HepG2 (cell line): ENCODE results near the gene S100A8. TPM values are rescaled to one million over a fixed set of nuclear protein-coding genes. Genes with fewer than 3 reads are reported as not detected.
A peak's percentile ranks its signal among the peaks of the same experiment; 100 is the strongest.

Experiments used
- ARID2 ChIP-seq: sonication (generic); formaldehyde crosslinking; IDR thresholded peaks from 2 replicates; pipeline ENCODE4 v1.8.1; 2022; ENCODE audit warnings: mild to moderate bottlenecking, missing genetic modification reagents, borderline replicate concordance
- BCL6 ChIP-seq: IDR thresholded peaks from 2 replicates; pipeline ENCODE4 v1.6.1; 2016; ENCODE audit warnings: missing genetic modification reagents, missing compliant biosample characterization
- HDAC1 ChIP-seq: sonication (generic); formaldehyde crosslinking; IDR thresholded peaks from 2 replicates; pipeline ENCODE4 v1.5.1; 2020; ENCODE audit warnings: mild to moderate bottlenecking, missing genetic modification reagents
- NCOA5 ChIP-seq: sonication (generic); formaldehyde crosslinking; IDR thresholded peaks from 2 replicates; pipeline ENCODE4 v1.4.0; 2020; ENCODE audit warnings: missing genetic modification reagents
- REL ChIP-seq: sonication (generic); formaldehyde crosslinking; conservative IDR thresholded peaks from 2 replicates; pipeline ENCODE4 v1.8.0; 2022; ENCODE audit warnings: mild to moderate bottlenecking, missing genetic modification reagents, moderate library complexity
- YY1 ChIP-seq: IDR thresholded peaks from 2 replicates; pipeline ENCODE4 v1.6.1; 2011; ENCODE audit warnings: low read length, low read depth, moderate library complexity, mild to moderate bottlenecking; ENCODE audit not compliant: insufficient read depth, insufficient replicate concordance
- ZNF232 ChIP-seq: sonication (generic); formaldehyde crosslinking; IDR thresholded peaks from 2 replicates; pipeline ENCODE4 v1.4.0; 2020; ENCODE audit warnings: missing genetic modification reagents, borderline replicate concordance
- ZNF24 ChIP-seq: fragments of 450-650 bp; IDR thresholded peaks from 2 replicates; pipeline ENCODE4 v1.6.1; 2017; ENCODE audit warnings: antibody characterized with exemption, mild to moderate bottlenecking
- ZNF326 ChIP-seq: sonication (generic); formaldehyde crosslinking; IDR thresholded peaks from 2 replicates; pipeline ENCODE4 v1.4.0; 2020; ENCODE audit warnings: missing genetic modification reagents, borderline replicate concordance
- ZNF432 ChIP-seq: sonication (generic); formaldehyde crosslinking; IDR thresholded peaks from 2 replicates; pipeline ENCODE4 v1.5.0; 2020; ENCODE audit warnings: missing genetic modification reagents, mild to moderate bottlenecking, borderline replicate concordance
- ZNF441 ChIP-seq: sonication (generic); formaldehyde crosslinking; IDR thresholded peaks from 2 replicates; pipeline ENCODE4 v1.7.0; 2021; ENCODE audit warnings: missing genetic modification reagents, borderline replicate concordance
- polyA plus RNA-seq, 8 experiments: library from polyadenylated mRNA; depleted of rRNA in 3 of 8; stranded (reverse) in 7 of 8; unstranded in 1 of 8; fragments of >200 nt; fragmentation: Illumina TruSeq in 4 of 8; extraction: Trizol in 4 of 8; gene quantifications; 2 replicates each; pipeline versions ENCODE4 v1.2.1 to v1.2.3, GENCODE V29; 2011 to 2016; ENCODE audit warnings: low read depth in 4 of 8, missing spikeins in 1 of 8, mixed read lengths in 1 of 8; ENCODE audit not compliant: insufficient read depth in 1 of 8
- total RNA-seq, 5 experiments: library from RNA; depleted of rRNA; stranded (reverse); fragments of >200 nt; fragmentation: Illumina TruSeq; extraction: Trizol; gene quantifications; 2 replicates each; pipeline ENCODE4 v1.2.3, GENCODE V29; 2016; ENCODE audit warnings: low read depth in 1 of 5
- TF ChIP-seq, protein P1 (sequence below): sonication (generic); formaldehyde crosslinking; IDR thresholded peaks from 2 replicates; pipeline ENCODE4 v1.4.0; 2020; ENCODE audit warnings: missing genetic modification reagents, borderline replicate concordance
- TF ChIP-seq, protein P2 (sequence below): sonication (generic); formaldehyde crosslinking; IDR thresholded peaks from 2 replicates; pipeline ENCODE4 v1.5.0; 2020; ENCODE audit warnings: missing genetic modification reagents, mild to moderate bottlenecking, borderline replicate concordance
- TF ChIP-seq, protein P3 (sequence below): sonication (generic); formaldehyde crosslinking; IDR thresholded peaks from 2 replicates; pipeline ENCODE4 v1.4.0; 2020; ENCODE audit warnings: missing genetic modification reagents
- TF ChIP-seq, protein P4 (sequence below): sonication (generic); formaldehyde crosslinking; IDR thresholded peaks from 2 replicates; pipeline ENCODE4 v1.4.0; 2020; ENCODE audit warnings: missing genetic modification reagents

Gene S100A8
- total and polyA plus RNA-seq, 2 of the 13 experiments (the other 11 are each of a cell fraction or from before 2014, with no cell fraction given): not detected

DNA sequence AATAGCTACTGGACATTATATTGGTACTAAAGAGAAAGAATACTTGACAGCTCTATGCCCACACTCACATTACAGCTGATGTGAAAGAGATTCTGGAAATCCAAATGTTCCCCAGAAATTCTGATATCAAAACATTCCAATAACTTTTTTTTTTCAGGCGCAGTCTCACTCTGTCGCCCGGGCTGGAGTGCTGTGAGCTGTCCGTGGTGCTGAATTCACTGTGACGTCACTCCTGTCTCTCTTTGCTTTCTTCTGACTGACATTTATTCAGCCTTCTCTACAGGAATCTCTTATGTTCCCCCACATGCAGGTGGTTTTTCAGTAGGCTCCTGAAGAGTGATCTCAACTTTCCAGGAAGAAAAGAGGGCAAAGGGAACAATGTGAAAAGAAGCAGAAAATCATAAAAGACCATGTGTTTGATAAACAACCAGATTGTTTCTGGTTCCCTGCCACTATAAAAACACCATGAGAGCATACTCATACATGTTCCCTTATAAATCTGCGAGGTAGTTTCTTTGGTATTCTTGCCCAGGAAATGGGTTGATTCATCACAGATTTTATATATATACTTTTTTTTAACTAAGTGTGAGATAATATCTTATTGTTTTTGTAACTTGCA, 31.7 kb upstream of the S100A8 start (continued):
- no peak for TF ChIP-seq ARID2 (CRISPR knock-in tag)
- no peak for TF ChIP-seq HDAC1 (CRISPR knock-in tag)
- TF ChIP-seq, protein P1, sequence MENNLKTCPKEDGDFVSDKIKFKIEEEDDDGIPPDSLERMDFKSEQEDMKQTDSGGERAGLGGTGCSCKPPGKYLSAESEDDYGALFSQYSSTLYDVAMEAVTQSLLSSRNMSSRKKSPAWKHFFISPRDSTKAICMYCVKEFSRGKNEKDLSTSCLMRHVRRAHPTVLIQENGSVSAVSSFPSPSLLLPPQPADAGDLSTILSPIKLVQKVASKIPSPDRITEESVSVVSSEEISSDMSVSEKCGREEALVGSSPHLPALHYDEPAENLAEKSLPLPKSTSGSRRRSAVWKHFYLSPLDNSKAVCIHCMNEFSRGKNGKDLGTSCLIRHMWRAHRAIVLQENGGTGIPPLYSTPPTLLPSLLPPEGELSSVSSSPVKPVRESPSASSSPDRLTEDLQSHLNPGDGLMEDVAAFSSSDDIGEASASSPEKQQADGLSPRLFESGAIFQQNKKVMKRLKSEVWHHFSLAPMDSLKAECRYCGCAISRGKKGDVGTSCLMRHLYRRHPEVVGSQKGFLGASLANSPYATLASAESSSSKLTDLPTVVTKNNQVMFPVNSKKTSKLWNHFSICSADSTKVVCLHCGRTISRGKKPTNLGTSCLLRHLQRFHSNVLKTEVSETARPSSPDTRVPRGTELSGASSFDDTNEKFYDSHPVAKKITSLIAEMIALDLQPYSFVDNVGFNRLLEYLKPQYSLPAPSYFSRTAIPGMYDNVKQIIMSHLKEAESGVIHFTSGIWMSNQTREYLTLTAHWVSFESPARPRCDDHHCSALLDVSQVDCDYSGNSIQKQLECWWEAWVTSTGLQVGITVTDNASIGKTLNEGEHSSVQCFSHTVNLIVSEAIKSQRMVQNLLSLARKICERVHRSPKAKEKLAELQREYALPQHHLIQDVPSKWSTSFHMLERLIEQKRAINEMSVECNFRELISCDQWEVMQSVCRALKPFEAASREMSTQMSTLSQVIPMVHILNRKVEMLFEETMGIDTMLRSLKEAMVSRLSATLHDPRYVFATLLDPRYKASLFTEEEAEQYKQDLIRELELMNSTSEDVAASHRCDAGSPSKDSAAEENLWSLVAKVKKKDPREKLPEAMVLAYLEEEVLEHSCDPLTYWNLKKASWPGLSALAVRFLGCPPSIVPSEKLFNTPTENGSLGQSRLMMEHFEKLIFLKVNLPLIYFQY (CRISPR knock-in tag): no peak
- no peak for TF ChIP-seq ZNF326 (CRISPR knock-in tag)
- TF ChIP-seq NCOA5: no peak
- TF ChIP-seq, protein P2, sequence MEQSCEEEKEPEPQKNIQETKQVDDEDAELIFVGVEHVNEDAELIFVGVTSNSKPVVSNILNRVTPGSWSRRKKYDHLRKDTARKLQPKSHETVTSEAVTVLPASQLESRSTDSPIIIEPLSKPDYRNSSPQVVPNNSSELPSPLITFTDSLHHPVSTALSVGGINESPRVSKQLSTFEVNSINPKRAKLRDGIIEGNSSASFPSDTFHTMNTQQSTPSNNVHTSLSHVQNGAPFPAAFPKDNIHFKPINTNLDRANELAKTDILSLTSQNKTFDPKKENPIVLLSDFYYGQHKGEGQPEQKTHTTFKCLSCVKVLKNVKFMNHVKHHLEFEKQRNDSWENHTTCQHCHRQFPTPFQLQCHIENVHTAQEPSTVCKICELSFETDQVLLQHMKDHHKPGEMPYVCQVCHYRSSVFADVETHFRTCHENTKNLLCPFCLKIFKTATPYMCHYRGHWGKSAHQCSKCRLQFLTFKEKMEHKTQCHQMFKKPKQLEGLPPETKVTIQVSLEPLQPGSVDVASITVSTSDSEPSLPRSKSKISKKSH (CRISPR knock-in tag): no peak
- TF ChIP-seq REL (CRISPR knock-in tag): no peak
- TF ChIP-seq ZNF232 (CRISPR knock-in tag): peak; percentile 79; the same call in 1 of the 2 replicates
- no peak for TF ChIP-seq YY1
- TF ChIP-seq ZNF432 (CRISPR knock-in tag): no peak
- peak; percentile 66; the same call in 1 of the 2 replicates for TF ChIP-seq ZNF441
- no peak for TF ChIP-seq ZNF24
- TF ChIP-seq, protein P3, sequence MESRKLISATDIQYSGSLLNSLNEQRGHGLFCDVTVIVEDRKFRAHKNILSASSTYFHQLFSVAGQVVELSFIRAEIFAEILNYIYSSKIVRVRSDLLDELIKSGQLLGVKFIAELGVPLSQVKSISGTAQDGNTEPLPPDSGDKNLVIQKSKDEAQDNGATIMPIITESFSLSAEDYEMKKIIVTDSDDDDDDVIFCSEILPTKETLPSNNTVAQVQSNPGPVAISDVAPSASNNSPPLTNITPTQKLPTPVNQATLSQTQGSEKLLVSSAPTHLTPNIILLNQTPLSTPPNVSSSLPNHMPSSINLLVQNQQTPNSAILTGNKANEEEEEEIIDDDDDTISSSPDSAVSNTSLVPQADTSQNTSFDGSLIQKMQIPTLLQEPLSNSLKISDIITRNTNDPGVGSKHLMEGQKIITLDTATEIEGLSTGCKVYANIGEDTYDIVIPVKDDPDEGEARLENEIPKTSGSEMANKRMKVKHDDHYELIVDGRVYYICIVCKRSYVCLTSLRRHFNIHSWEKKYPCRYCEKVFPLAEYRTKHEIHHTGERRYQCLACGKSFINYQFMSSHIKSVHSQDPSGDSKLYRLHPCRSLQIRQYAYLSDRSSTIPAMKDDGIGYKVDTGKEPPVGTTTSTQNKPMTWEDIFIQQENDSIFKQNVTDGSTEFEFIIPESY (CRISPR knock-in tag): no peak
- TF ChIP-seq, protein P4, sequence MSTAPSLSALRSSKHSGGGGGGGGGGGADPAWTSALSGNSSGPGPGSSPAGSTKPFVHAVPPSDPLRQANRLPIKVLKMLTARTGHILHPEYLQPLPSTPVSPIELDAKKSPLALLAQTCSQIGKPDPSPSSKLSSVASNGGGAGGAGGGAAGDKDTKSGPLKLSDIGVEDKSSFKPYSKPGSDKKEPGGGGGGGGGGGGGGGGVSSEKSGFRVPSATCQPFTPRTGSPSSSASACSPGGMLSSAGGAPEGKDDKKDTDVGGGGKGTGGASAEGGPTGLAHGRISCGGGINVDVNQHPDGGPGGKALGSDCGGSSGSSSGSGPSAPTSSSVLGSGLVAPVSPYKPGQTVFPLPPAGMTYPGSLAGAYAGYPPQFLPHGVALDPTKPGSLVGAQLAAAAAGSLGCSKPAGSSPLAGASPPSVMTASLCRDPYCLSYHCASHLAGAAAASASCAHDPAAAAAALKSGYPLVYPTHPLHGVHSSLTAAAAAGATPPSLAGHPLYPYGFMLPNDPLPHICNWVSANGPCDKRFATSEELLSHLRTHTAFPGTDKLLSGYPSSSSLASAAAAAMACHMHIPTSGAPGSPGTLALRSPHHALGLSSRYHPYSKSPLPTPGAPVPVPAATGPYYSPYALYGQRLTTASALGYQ (CRISPR knock-in tag): no peak
- no peak for TF ChIP-seq BCL6 (CRISPR knock-in tag)
